Activated CD4-positive, alpha-beta T cell treated with anti-CD3 and anti-CD28 coated beads for 36 hours (primary cell): ENCODE data around the gene ST6GAL1. TPM values are rescaled to one million over a fixed set of nuclear protein-coding genes. Genes with fewer than 3 reads are reported as not detected.
"Not testable (repeated sequence)": the region's sequence is repeated elsewhere in the genome, so short reads cannot be mapped to it uniquely, and the experiment has no call there.

Experiments
- ATAC-seq: fragments of 200-7000 bp; cut with Tn5 transposase; one replicate; pipeline ENCODE4 v1.10.0; 2021; ENCODE audit warnings: mild to moderate bottlenecking, moderate library complexity
- CTCF ChIA-PET: fragments of 350-600 bp; sonication (Branson Sonifier 250); formaldehyde crosslinking; loops from one replicate; lab custom pipeline; 2021; ENCODE audit warnings: antibody characterized with exemption; lab: Charles Lee
- POLR2A ChIA-PET: fragments of 350-600 bp; sonication (Branson Sonifier 250); formaldehyde crosslinking; loops from one replicate; lab custom pipeline; 2021; ENCODE audit warnings: antibody characterized with exemption, inconsistent platforms; lab: Charles Lee
- DNase-seq: peaks from one replicate; pipeline ENCODE4 v3.0.0-alpha.2; 2020
- H3K27ac Mint-ChIP-seq: one replicate; pipeline ENCODE4 v1.8.0; 2021; ENCODE audit warnings: mixed read lengths
- H3K27me3 Mint-ChIP-seq: one replicate; pipeline ENCODE4 v1.8.0; 2021; ENCODE audit warnings: mixed read lengths
- H3K36me3 Mint-ChIP-seq: one replicate; pipeline ENCODE4 v1.8.0; 2021; ENCODE audit warnings: low read depth, mixed read lengths
- H3K4me1 Mint-ChIP-seq: one replicate; pipeline ENCODE4 v1.8.0; 2021; ENCODE audit warnings: mixed read lengths
- H3K4me3 Mint-ChIP-seq: one replicate; pipeline ENCODE4 v1.8.0; 2021; ENCODE audit warnings: mild to moderate bottlenecking, moderate library complexity, mixed read lengths
- H3K9me3 Mint-ChIP-seq: one replicate; pipeline ENCODE4 v1.8.0; 2021; ENCODE audit warnings: low read depth, mixed read lengths
- intact Hi-C, 2 experiments: fragments of 100-400 bp; cut with DNase I in 1 of 2; cut with micrococcal nuclease in 1 of 2; formaldehyde crosslinking; loops; one replicate each; pipeline versions ENCODE4 v1.14.2 to v1.15.1; 2022 to 2024; cut with DNase I, micrococcal nuclease
- total RNA-seq, 2 experiments: library from RNA; stranded (reverse); gene quantifications; one replicate each; pipeline ENCODE4 v1.2.3, GENCODE V29; 2021

ST6GAL1 gene
- total RNA-seq, 2 experiments from 2014 or later, result 86.6 to 111 TPM

DNA sequence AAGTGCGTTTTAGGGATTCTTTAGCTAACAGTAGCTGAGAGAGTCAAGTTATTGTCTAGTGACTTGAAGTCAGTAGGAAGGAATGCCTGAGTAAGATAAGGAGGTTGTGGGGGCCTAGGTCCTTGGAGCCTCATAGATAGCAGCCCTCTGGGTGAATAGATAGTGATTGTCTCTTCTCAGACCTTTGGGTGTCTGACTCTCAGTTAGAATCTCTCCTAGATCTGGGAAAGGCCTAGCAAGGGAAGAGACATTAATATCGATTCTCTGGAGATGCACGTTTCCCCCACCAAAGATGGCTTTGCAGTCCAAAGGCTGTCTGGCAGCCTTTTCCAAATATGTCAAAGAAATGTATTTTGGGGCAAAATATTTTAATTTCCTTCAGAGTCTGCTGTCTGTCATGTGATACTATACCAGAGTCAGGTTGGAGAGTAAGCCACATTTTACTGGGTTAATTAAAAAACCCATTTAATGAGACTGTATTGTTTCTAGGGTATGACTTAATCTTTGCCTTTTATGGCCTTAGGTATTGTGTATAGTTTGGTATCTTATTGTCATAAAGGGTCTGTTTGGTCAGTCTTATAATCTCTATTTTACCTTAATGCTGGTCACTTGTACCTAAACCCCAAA lies 92.2 kb downstream of the ST6GAL1 start:
- no peak for DNase-seq
- peaks cover 2% of the 10 kb centered on the region for H3K9me3 Mint-ChIP-seq
- intact Hi-C loops, result no loop called here
- ChIA-PET CTCF (interaction anchor here (1.0 to 1.2 kb wide), 2 partner anchors 9 to 117 kb away, joined by 4 to 5 read pairs; partner anchors contain the start of gene RPL39L), POLR2A (interaction anchor here (0.6 kb wide), 1 partner anchor 15 kb away, joined by 5 read pairs; no protein-coding TSS in a partner anchor)
- peaks cover 40% of the 10 kb centered on the region for H3K4me1 Mint-ChIP-seq
- H3K36me3 Mint-ChIP-seq, result peaks cover 17% of the 10 kb centered on the region
- no peaks in the 10 kb centered on the region for H3K27me3 Mint-ChIP-seq
- no peak for ATAC-seq
- no peak overlapping the region for H3K4me3 Mint-ChIP-seq
- peak overlapping the region; percentile 34 for H3K27ac Mint-ChIP-seq

DNA sequence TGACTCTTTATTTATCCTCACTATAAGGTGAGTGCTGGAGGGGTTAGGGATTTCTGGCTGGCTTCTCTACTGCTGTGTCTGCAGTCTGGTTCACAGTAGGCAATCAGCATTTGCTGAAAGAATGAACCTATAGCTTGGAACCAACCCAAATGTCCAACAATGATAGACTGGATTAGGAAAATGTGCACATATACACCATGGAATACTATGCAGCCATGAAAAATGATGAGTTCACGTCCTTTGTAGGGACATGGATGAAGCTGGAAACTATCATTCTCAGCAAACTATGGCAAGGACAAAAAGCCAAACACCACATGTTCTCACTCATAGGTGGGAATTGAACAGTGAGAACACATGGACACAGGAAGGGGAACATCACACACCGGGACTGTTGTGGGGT lies 93.0 kb downstream of the ST6GAL1 start:
- CTCF ChIA-PET, POLR2A ChIA-PET, H3K27me3 Mint-ChIP-seq, H3K9me3 Mint-ChIP-seq, DNase-seq, H3K4me3 Mint-ChIP-seq, intact Hi-C loops, ATAC-seq: not testable (repeated sequence)
- H3K27ac Mint-ChIP-seq, result peak overlapping the region; percentile 17
- peaks cover 20% of the 10 kb centered on the region for H3K36me3 Mint-ChIP-seq
- peaks cover 47% of the 10 kb centered on the region for H3K4me1 Mint-ChIP-seq

DNA sequence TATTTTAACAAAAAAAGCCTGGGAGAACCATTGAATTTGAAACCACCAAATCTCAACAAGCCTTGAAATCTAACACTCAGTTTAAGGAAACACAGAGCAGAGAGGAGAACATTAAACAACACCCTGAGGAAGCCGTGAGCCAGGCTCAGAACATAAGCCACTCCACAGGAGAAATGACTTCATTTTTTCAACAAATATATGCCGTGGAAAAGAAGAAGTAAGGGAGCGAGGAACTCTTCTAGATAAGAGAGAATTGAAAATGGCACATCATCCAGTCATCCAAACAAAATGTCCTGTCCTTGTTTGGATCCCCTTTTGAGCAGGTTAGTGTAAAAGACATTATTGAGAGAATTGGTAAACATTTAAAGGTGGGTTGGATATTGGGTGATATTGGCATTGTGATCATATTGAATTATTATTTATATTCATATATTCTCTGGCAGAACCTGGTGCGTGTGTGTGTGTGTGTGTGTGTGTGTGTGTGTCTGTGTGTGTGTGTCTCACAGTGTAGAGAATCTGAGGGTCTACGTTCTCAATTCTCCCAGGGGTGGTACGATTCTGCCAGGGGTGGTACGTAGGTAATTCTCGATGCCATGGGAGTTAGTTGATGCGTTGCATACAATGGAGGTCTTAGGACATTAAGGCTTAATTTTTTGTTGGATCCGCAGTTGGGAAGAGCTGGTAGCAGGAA lies 94.4 kb downstream of the ST6GAL1 start:
- Mint-ChIP-seq H3K36me3 (peaks cover 27% of the 10 kb centered on the region), H3K9me3 (peaks cover 2% of the 10 kb centered on the region)
- CTCF ChIA-PET, result no interaction called here

DNA sequence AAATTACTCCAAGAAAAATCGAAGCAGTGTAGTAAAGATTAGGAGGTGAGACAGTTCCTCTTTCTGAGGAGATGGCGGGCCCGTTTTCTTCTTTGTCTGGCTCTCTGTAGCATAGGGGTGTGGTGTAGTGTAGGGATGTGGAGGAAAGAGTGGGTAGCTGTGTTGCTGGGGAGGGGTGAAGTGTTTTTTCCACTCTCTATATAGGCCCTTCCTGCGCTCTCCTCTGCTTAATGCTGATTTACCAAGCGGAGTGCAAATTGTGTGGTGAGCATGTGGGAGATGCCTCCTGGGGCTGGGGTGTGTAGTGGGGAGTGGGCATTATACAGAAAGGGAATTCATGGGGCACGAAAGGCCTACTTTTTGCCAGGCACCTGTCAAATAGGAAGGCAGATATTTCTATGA lies 94.9 kb downstream of the ST6GAL1 start:
- no peaks in the 10 kb centered on the region for H3K27me3 Mint-ChIP-seq
- H3K4me3 Mint-ChIP-seq, result peak overlapping the region; percentile 85
- CTCF ChIA-PET, result interaction anchor here (1.1 to 3.7 kb wide), 5 partner anchors 9 to 176 kb away, joined by 3 to 14 read pairs (median 4); partner anchors contain the start of gene RPL39L
- peaks cover 6% of the 10 kb centered on the region for H3K9me3 Mint-ChIP-seq
- peak overlapping the region; percentile 97 for H3K27ac Mint-ChIP-seq
- H3K36me3 Mint-ChIP-seq, result peaks cover 31% of the 10 kb centered on the region
- POLR2A ChIA-PET, result interaction anchor here (0.6 to 2.5 kb wide), 6 partner anchors 14 to 176 kb away, joined by 3 to 12 read pairs (median 5); no protein-coding TSS in a partner anchor
- intact Hi-C loops, result loop anchor here (1.0 to 5.0 kb wide), 13 partner anchors 16 to 453 kb away; partner anchors contain the start of genes DNAJB11 (in 1 of the 2), EIF4A2 (in 1 of the 2), RPL39L (in 1 of the 2) and ST6GAL1 (in 1 of the 2)
- DNase-seq (peak; percentile 71), ATAC-seq (peak; percentile 77)
- peaks cover 49% of the 10 kb centered on the region for H3K4me1 Mint-ChIP-seq

More for the DNA sequence above, 94.4 kb downstream of the ST6GAL1 start:
- H3K4me1 Mint-ChIP-seq, result peaks cover 50% of the 10 kb centered on the region
- DNase-seq, result no peak
- ATAC-seq, result no peak
- intact Hi-C loops, result loop anchor here (1.0 to 5.0 kb wide), 13 partner anchors 17 to 452 kb away; partner anchors contain the start of genes DNAJB11 (in 1 of the 2), EIF4A2 (in 1 of the 2), RPL39L (in 1 of the 2) and ST6GAL1 (in 1 of the 2)
- peak overlapping the region; percentile 85 for H3K4me3 Mint-ChIP-seq
- no peaks in the 10 kb centered on the region for H3K27me3 Mint-ChIP-seq
- peak overlapping the region; percentile 97 for H3K27ac Mint-ChIP-seq
- POLR2A ChIA-PET, result interaction anchor here (0.6 to 2.5 kb wide), 2 partner anchors 25 to 174 kb away, joined by 4 to 6 read pairs; no protein-coding TSS in a partner anchor

DNA sequence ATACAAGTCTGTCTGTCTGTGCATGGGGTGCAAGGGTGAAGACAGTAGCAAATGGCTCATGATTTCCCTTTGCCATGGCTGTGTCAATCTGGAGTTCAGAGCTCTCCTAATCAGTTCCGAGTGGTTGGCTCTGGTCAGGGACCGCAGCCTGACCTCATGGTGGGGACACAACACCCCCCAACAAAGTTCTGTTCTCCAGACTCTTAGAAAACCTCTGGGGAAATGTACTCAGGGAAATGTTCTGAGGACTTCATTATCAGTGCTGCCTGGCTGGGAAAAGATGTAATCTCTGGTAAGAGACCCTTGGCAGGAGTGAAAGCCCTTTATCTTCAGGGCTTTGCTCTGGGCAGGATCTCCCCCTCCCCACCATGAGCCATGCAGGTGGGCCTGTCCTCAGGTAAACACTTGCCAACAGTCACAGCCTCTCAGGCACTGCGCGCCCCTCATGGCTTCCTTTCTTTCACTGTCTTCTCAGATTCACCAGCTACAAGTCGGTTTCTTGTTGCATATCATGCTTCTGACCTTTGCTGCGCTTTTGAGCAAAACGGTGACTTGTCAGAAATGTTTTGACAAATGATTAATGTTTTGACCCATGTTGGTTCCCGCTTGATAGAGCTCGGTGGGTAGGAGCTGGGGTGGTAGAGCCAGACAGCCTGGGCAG lies 95.5 kb downstream of the ST6GAL1 start:
- Mint-ChIP-seq H3K9me3 (peaks cover 6% of the 10 kb centered on the region), H3K4me1 (peaks cover 49% of the 10 kb centered on the region), H3K36me3 (peaks cover 33% of the 10 kb centered on the region), H3K27ac (peak overlapping the region; percentile 97), H3K27me3 (no peaks in the 10 kb centered on the region), H3K4me3 (peak overlapping the region; percentile 85)
- ChIA-PET CTCF (interaction anchor here (0.6 to 3.7 kb wide), 14 partner anchors 9 to 1874 kb away, joined by 3 to 14 read pairs (median 4); partner anchors contain the start of gene RPL39L), POLR2A (interaction anchor here (0.6 to 2.5 kb wide), 8 partner anchors 14 to 176 kb away, joined by 3 to 12 read pairs (median 4); partner anchors contain the start of gene RPL39L)
- ATAC-seq (peak; percentile 36), DNase-seq (peak; percentile 64)
- intact Hi-C loops, result loop anchor here (1.0 to 5.0 kb wide), 14 partner anchors 16 to 453 kb away; partner anchors contain the start of genes RPL39L (in 2 of the 2), DNAJB11 (in 1 of the 2), EIF4A2 (in 1 of the 2) and ST6GAL1 (in 1 of the 2)

DNA sequence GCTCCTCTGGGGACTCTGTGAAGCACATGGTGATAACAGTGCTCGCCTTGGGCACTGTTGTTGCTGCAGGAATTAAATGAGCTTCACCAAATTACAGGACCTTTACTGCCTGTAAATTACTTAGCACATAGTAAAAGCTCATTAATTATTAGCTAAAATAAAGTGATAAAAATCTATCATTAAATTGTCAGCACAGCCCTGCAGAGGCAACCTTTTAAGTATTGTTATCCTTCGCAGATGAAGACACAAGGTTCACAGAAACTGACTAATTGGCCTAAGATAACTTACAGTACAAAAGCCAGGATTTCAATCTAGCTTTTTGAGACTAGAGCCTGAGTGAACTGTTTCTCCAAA lies 96.0 kb downstream of the ST6GAL1 start:
- ChIA-PET POLR2A (interaction anchor here (0.9 to 2.5 kb wide), 8 partner anchors 15 to 177 kb away, joined by 3 to 12 read pairs (median 4); partner anchors contain the start of gene RPL39L), CTCF (interaction anchor here (0.6 to 3.7 kb wide), 15 partner anchors 10 to 1874 kb away, joined by 3 to 14 read pairs (median 3); partner anchors contain the start of gene RPL39L)
- peaks cover 6% of the 10 kb centered on the region for H3K9me3 Mint-ChIP-seq
- peak overlapping the region; percentile 85 for H3K4me3 Mint-ChIP-seq
- intact Hi-C loops, result loop anchor here (2.0 to 5.0 kb wide), 7 partner anchors 36 to 454 kb away; partner anchors contain the start of genes RPL39L (in 2 of the 2), DNAJB11 (in 1 of the 2), EIF4A2 (in 1 of the 2) and ST6GAL1 (in 1 of the 2)
- no peaks in the 10 kb centered on the region for H3K27me3 Mint-ChIP-seq
- peaks cover 53% of the 10 kb centered on the region for H3K4me1 Mint-ChIP-seq
- H3K27ac Mint-ChIP-seq, result peak overlapping the region; percentile 97
- ATAC-seq (no peak), DNase-seq (no peak)
- peaks cover 38% of the 10 kb centered on the region for H3K36me3 Mint-ChIP-seq

DNA sequence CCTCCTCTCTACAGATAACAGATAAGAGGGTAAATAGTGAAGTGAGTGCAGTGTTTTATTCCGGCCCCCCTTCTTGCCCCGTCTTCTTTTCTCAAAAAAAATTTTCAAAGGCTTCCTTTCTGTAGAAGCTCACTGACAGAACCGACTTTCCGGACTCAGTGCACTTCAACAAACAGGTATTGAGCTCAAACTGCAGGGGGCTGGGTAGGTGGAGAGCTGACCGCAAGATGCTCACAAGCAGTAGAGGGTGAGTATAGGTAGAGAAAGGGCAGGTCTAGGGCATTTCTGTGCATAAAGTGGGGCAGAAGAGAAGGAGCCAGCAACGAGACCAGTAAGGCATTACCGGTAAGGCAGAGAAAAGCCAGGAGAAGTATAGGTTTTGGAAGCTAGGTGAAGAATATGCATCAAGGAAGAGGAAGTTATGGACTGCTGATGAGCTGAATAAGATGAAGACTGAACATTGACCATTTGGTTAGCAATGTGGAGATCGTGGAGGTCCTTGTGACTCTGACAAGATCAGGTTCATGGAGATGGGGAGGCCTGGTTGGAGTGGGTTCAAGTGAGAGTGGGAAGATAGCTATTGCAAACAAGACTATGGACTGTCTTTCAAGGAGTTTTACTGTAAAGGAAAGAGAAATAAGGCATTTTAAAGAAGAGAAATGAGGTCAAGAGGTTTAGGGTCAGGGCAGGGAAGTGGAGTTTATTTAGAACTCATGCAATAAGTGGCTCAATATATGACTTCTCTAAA lies 97.4 kb downstream of the ST6GAL1 start:
- Mint-ChIP-seq H3K4me1 (peaks cover 60% of the 10 kb centered on the region), H3K27ac (peak overlapping the region; percentile 96), H3K4me3 (peak overlapping the region; percentile 85), H3K9me3 (peaks cover 14% of the 10 kb centered on the region), H3K27me3 (no peaks in the 10 kb centered on the region), H3K36me3 (peaks cover 52% of the 10 kb centered on the region)
- ChIA-PET POLR2A (interaction anchor here (0.8 to 1.5 kb wide), 4 partner anchors 11 to 112 kb away, joined by 3 to 4 read pairs (median 4); partner anchors contain the start of gene RPL39L), CTCF (interaction anchor here (0.5 to 3.7 kb wide), 18 partner anchors 8 to 1680 kb away, joined by 3 to 14 read pairs (median 4); partner anchors contain the start of genes RPL39L and TBCCD1)
- intact Hi-C loops, result loop anchor here (2.0 to 5.0 kb wide), 8 partner anchors 35 to 455 kb away; partner anchors contain the start of genes RPL39L (in 2 of the 2), DNAJB11 (in 1 of the 2), EIF4A2 (in 1 of the 2) and ST6GAL1 (in 1 of the 2)
- ATAC-seq, result peak; percentile 39
- peak; percentile 72 for DNase-seq

DNA sequence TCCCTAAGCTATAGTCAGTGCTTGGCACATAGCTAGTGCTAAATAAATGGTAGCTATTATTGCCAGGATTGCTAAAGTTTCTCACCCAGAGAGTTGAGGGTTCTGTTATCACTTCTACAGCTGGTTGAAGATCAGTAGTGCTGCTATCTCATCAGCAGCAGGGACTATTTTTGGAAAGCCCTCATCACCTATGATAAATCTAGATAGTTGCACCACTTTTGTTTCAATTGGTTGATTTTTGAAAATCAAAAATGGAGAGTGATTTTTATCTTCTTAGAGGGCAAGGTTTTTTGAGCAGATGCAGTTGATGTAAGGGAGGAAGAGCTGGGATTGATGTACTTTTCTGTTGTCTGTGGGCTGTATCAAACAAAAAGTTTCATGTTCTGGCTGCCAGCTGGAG lies 101.6 kb downstream of the ST6GAL1 start:
- Mint-ChIP-seq H3K4me3 (peak overlapping the region; percentile 24), H3K27me3 (no peaks in the 10 kb centered on the region), H3K9me3 (peaks cover 31% of the 10 kb centered on the region), H3K4me1 (peaks cover 70% of the 10 kb centered on the region), H3K36me3 (peaks cover 81% of the 10 kb centered on the region), H3K27ac (peak overlapping the region; percentile 75)
- ChIA-PET POLR2A (interaction anchor here (0.6 kb wide), 1 partner anchor 713 kb away, joined by 4 read pairs; the partner anchor contains the start of gene BCL6), CTCF (interaction anchor here (0.5 to 1.8 kb wide), 9 partner anchors 8 to 415 kb away, joined by 3 to 5 read pairs (median 4); no protein-coding TSS in a partner anchor)
- intact Hi-C loops, result no loop called here
- DNase-seq, result no peak
- ATAC-seq, result no peak

DNA sequence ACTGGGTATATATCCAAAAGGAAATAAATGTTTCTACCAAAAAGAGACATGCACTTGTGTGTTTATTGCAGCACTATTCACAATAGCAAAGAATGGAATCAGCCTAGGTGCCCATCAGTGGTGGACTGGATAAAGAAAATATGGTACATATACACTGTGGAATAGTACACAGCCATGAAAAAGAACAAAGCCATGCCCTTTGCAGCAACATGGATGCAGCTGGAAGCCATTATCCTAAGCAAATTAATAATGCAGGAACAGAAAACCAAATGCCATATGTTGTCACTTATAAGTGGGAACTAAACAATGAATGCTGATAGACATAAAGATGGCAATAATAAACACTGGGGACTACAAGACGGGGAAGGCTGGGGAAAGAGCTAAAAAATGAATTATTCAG lies 106.1 kb downstream of the ST6GAL1 start:
- CTCF ChIA-PET, result interaction anchor here (1.1 kb wide), 1 partner anchor 187 kb away, joined by 3 read pairs; no protein-coding TSS in a partner anchor
- no peak for DNase-seq
- intact Hi-C loops, result no loop called here

More for the DNA sequence above, 106.1 kb downstream of the ST6GAL1 start:
- Mint-ChIP-seq H3K36me3 (peaks cover 81% of the 10 kb centered on the region), H3K4me1 (peaks cover 65% of the 10 kb centered on the region), H3K9me3 (peaks cover 30% of the 10 kb centered on the region), H3K27me3 (no peaks in the 10 kb centered on the region), H3K27ac (peak overlapping the region; percentile 19), H3K4me3 (no peak overlapping the region)
- no peak for ATAC-seq
- POLR2A ChIA-PET, result no interaction called here
